C4-2B (cell line): ENCODE measurements around the gene REC8.
A peak's percentile ranks its signal among the peaks of the same experiment; 100 is the strongest.

Experiments
- H3K27ac ChIP-seq: fragments of 450-650 bp; 2 replicates; pipeline ENCODE4 v1.5.1; 2017
- CTCF ChIP-seq: fragments of 450-650 bp; conservative IDR thresholded peaks from 2 replicates; pipeline ENCODE4 v1.5.1; 2017; ENCODE audit warnings: mild to moderate bottlenecking
- ZFX ChIP-seq: fragments of 450-650 bp; IDR thresholded peaks from 2 replicates; pipeline ENCODE4 v1.6.1; 2017

Gene REC8

GRCh38 chr14:24147761-24148428 lies 24.0 kb upstream of the REC8 start:
- H3K27ac ChIP-seq = peak overlapping the region; percentile 88
- TF ChIP-seq CTCF (no peak), ZFX (peak; percentile 82; the same call in 1 of the 2 replicates)

GRCh38 chr14:24149302-24149969 lies 22.4 kb upstream of the REC8 start:
- no peak overlapping the region for H3K27ac ChIP-seq
- no peak for TF ChIP-seq ZFX

GRCh38 chr14:24150061-24150460 lies 21.8 kb upstream of the REC8 start:
- no peak overlapping the region for H3K27ac ChIP-seq
- TF ChIP-seq CTCF = no peak
- no peak for TF ChIP-seq ZFX

- no peak for TF ChIP-seq ZFX
Measured at GRCh38 chr14:24150567-24150966, 21.3 kb upstream of the REC8 start.

GRCh38 chr14:24150993-24151392 lies 20.9 kb upstream of the REC8 start:
- TF ChIP-seq CTCF (no peak), ZFX (no peak)

More at GRCh38 chr14:24150567-24150966, 21.3 kb upstream of the REC8 start:
- H3K27ac ChIP-seq = no peak overlapping the region

GRCh38 chr14:24151404-24152080 lies 20.3 kb upstream of the REC8 start:
- TF ChIP-seq CTCF (no peak), ZFX (no peak)
- H3K27ac ChIP-seq = no peak overlapping the region

More at GRCh38 chr14:24150993-24151392, 20.9 kb upstream of the REC8 start:
- no peak overlapping the region for H3K27ac ChIP-seq

- H3K27ac ChIP-seq = no peak overlapping the region
- TF ChIP-seq CTCF (no peak), ZFX (no peak)
Measured at GRCh38 chr14:24155100-24155499, 16.8 kb upstream of the REC8 start.

GRCh38 chr14:24156840-24157239 lies 15.0 kb upstream of the REC8 start:
- H3K27ac ChIP-seq = no peak overlapping the region
- TF ChIP-seq CTCF = no peak
- TF ChIP-seq ZFX = no peak
